Hippocampal formation (tissue), 2 donors: ENCODE results near the gene PRELID3B.

Source experiments
- DNase-seq, 2 donors: peaks; one replicate each; lab custom pipeline; 2025; lab: John Stamatoyannopoulos, UW

PRELID3B gene

DNA sequence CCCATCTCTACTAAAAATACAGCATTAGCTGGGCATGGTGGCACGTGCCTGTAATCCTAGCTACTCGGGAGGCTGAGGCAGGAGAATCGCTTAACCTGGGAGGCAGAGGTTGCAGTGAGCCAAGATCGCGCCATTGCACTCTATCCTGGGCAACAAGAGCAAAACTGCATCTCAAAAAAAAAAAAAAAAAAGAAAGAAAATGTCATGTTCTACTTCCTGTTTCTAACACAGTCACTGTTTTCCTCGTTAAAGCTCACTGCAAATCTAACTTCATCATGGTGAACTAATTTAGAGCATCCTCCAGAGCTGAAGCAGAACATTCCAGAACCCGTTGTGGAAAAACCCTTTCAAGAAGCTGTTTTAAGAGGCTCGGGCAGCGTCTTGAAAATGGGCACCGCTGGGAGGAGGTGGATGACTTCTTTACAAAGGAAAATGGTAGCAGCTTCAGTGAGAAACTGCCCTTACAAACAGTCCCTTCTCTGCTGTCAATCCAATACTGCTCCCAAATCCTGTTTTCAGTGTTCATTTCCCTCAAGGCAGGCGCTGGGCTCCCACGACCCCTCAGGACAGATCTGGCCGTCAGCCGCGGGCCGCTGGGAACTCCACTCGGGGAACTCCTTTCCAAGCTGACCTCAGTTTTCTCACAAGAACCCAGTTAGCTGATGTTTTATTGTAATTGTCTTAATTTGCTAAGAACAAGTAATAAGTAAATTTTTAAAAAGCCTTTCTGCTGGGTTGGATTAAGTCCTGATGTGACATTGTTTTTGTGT lies 48.0 kb downstream of the PRELID3B start:
- DNase-seq = no peak

DNA sequence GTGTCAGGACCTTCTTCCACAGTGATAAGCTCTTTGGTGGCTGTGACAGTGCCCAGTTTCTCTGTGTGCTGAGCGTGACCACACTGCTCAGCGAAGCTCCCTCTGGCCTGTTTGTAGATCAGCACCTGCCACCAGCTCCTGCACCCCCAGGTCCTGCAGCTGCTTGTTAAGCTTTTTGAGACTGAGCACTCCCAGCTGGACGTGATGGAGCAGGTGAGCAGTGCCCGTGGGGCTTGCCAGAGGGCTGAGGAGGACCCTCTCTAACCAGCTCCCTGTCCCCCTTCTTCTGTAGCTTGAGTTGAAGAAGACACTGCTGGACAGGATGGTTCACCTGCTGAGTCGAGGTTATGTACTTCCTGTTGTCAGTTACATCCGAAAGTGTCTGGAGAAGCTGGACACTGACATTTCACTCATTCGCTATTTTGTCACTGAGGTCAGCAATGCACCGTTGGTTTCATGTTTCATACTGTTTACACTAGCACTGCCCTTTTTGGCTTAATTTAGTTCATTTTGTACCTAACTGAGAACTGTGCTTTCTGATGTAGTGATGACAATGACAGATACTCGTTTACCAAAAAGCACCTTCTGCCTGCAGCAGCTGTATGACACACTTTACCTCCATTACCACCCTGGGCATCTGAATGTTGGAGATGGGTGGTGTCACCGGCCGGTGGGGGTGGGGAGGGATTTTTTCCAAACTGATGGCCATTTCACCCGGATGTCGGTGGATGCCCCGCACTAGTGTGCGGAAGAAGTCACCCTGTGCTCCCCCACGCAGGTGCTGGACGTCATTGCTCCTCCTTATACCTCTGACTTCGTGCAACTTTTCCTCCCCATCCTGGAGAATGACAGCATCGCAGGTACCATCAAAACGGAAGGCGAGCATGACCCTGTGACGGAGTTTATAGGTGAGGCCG lies 49.0 kb downstream of the PRELID3B start:
- no peak for DNase-seq

DNA sequence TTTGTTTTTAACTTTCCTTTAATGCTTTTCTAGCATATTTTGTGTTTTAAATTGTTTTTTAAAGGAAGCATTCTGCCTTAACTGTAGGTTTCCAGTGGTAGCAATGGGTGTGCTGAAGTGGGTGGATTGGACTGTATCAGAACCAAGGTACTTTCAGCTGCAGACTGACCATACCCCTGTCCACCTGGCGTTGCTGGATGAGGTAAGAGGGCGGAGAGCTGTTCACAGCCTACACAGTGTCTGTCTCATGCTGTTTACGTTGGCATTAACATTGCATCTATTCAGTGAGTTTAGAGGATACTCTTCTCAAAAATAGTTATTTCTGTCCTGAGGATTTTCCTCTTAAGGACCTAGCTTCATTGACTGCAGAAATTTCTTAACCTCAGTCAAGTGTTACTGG lies 49.7 kb downstream of the PRELID3B start:
- DNase-seq = no peak

DNA sequence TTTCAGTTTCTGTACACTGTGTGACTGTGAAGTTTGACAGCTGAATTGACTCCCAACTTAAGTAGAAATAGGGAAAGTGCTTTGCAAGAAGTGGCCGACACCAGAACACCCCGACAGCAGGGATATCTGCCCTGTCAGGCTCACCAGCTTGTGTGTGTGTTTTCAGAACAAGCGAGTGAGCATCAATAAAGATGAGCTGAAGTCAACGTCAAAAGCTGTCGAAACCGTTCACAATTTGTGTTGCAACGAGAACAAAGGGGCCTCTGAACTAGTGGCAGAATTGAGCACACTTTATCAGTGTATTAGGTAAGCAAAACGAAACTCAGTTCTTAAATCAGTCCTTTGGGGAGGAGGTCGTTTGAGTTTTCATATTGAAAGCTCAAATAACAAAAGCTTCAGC lies 50.9 kb downstream of the PRELID3B start:
- no peak for DNase-seq

DNA sequence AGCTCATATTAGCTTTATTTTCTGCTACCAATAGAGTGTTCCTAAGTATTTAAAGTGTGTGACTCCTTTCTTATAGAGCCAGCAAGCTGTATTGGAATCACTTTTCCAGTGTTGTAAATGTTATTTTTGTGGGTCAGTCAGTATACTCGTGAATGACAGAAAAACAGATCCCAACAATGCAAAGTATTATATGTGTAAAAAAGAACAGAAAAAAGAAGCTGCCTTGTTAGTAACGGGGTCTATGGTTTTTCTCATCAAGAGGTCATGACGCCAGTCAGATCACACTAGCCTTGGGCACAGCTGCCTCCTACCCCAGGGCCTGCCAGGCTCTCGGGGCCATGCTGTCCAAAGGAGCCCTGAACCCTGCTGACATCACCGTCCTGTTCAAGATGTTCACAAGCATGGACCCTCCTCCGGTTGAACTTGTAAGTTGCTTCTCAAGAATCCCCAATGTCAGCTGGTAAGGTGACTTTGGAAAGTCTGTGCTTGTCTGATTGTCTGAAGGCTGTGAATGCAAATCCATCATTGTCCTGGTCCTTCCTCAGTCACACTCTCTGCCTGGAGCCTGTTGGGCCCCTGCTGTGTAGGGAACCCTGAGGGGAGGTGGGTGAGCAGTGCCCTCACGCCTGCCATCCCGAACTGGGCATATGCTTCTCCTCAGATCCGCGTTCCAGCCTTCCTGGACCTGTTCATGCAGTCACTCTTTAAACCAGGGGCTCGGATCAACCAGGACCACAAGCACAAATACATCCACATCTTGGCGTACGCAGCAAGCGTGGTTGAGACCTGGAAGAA lies 51.7 kb downstream of the PRELID3B start:
- no peak for DNase-seq

DNA sequence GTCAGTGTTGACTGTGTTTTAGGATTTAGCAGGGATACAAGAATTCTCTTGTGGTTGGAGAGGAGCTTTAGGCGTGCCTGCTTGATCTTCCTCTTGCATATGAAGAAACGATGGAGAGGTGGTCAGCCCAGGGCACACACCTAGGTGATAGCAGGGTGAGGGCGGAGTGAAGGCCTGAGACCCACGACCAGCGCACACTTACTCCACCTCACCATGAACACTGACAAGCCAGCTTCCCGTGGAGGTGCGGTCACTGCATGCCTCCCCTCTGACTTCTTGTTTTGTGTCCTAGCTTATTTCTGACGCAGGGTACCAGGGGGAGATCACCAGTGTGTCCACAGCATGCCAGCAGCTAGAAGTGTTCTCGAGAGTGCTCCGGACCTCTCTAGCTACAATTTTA lies 53.4 kb downstream of the PRELID3B start:
- DNase-seq = no peak

DNA sequence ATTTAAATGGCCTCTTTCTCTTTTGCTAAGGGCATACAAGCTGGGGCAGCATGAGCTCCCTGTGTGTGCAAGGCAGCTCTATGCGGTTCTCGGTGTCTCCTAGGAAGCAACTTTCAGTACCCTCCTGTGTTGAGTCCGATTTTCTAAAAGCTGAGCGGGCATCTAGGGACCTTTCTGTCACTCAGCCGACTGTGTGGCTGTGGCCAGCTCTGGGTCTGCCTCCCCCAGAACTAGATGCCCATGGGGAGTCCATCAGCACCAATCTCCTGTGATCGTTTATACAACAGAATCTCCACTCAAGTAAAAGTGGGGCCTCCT lies 54.1 kb downstream of the PRELID3B start:
- DNase-seq = no peak

DNA sequence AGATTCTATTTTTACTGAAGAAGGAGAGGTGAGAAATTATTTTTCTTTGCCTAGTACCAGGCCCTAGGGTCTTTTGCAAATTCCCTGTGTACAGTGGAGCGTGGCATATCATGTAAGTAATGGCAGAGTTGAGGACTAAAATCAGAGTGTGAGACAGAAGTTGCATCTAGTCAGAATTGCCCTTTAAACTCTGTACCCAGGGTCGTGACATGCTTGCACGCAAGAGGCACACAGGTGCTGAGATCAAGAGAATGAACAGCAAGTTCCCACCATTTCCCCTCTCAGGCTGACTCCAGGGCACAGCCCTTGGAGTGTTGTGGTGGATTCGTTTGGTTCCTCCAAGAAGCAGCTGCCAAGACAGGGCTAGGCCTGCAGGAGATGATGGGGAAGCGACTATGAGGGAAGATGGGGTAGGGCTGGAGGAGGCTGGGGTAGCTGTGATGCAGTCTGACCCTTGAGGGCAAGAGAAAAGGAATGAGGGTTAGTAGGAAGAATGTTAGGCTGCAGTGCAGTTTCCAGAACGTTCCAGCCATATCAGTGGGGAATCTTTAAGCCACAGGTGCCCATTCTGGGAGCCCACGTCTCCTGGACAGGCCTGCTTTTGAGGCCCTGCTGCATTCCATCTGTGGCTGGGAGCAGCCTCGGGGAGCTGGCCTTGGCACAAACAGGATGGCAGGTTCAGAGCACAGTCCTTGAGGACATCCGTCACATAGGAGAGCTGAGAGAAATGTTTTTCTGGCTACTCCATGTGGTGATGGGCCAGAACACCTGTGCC lies 54.6 kb downstream of the PRELID3B start:
- no peak for DNase-seq

DNA sequence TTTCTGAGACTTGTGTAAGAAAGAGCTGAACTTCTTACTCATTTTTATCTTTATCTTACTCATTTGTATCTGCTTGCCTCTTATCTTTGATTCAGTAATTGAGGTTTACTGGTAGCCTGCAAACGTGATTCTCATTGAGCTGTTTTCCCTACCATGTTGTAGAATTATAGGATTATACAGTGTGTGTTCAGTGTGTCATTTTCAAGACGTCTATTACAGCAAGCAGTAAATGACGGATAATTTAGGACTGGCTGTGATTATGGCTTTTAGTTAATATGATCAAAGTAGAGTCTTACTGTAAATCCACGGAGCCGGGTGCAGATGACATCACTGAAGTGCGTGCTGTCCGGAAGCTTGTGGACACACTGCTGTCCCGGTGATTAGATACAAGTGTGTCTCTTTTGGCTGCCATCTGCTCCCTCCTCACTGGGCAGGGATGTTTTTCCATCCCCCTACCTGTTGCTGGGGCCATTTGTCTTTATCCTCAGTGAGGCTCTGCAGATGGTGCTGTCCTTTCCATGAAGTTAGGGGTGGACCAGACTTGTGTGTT lies 55.5 kb downstream of the PRELID3B start:
- no peak for DNase-seq

DNA sequence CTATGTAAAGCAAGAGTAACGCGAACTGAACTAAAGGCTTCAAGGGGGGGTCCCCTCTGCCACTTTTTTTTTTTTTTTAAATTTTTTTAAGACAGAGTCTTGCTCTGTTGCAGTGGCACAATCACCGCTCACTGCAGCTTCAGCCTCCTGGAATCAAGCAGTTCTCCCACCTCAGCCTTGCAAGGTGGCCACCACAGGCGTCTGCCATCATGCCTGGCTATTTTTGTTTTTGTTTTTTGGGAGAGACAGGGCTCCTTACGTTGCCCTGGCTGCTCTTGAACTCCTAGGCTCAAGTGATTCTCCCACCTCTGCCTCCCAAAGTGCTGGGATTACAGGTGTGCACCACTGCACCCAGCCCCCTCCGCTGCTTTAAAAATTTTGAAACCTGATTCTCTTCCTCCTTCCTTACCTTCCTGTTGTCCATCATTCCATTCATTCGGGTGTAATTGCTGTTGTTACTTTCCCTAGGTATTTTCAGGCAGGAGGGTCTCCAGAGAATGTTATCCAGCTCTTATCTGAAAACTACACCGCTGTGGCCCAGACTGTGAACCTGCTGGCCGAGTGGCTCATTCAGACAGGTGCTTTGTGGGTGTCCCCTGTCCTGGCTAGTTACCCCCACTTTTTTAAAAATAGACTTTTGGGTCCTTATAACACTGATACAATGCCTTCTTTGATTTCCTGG lies 56.2 kb downstream of the PRELID3B start:
- DNase-seq = no peak

DNA sequence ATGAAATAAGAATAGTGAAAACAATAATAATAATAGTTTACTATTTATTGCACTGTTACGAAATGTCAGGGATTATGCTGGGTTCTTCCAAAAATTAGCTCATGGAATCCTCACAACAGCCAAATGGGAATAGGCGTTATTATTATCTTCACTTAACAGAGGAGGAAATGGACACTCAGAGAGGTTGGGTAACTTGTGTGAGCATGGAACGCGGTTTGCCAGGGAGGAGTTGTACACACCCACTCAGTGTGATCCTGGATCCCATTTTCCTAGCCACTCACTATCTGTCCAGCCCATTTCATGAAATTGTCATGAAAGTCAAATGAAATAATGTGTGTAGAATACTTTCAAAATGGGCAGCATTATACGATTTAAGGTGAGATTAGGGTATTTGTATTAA lies 56.9 kb downstream of the PRELID3B start:
- no peak for DNase-seq

DNA sequence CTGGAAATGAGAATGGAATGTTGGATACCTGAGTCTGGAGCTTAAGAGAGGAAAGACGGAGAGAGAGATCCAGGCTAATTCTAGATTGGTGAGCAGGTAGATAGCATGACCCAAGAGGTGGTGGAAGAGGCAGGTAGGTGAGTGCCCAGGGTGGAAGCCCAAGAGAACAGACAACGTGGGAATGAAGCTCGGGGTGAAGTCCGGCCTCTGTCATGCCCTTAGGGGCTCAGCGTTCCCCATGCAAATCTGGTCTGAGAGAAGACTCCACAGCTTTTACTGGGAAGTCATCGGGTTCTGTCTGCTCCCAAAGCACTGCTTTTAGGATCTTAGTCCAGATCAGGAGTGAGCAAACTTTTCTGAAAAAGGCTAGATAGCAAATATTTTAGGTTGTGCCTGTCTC lies 57.9 kb downstream of the PRELID3B start:
- DNase-seq = no peak
